GM12878 (cell line): Measurements from ENCODE around the gene LRP1B. TPM values are rescaled to one million over a fixed set of nuclear protein-coding genes. Genes with fewer than 3 reads are reported as not detected.

ENCODE experiments used
- ATAC-seq: fragments of 200-7000 bp; cut with Tn5 transposase; 3 replicates; pipeline ENCODE4 v1.9.1; 2020; ENCODE audit warnings: mild to moderate bottlenecking, moderate library complexity
- BruUV-seq: library from RNA; stranded (reverse); fragments of 400-500 nt; replicated peaks from 2 replicates; lab custom pipeline; 2021; lab: Mats Ljungman, UMichigan
- CTCF ChIA-PET: fragments of 300-600 bp; sonication (Branson Sonifier 250); formaldehyde crosslinking; extraction: SDS; loops from one replicate; lab custom pipeline; 2021; ENCODE audit warnings: inconsistent platforms; lab: Yijun Ruan, JAX
- POLR2A ChIA-PET: fragments of 350-600 bp; formaldehyde crosslinking; extraction: SDS; loops from one replicate; lab custom pipeline; 2021; ENCODE audit warnings: inconsistent platforms; lab: Charles Lee
- RAD21 ChIA-PET: fragments of 300-600 bp; sonication (Branson Sonifier 250); formaldehyde crosslinking; loops from one replicate; lab custom pipeline; 2023; ENCODE audit warnings: antibody characterized with exemption; ENCODE audit not compliant: unreplicated experiment; lab: Charles Lee
- SMC1A ChIA-PET: fragments of 300-600 bp; sonication (Branson Sonifier 250); formaldehyde crosslinking; loops from one replicate; lab custom pipeline; 2023; ENCODE audit not compliant: unreplicated experiment, uncharacterized antibody; lab: Charles Lee
- DNase-seq: peaks from one replicate; pipeline ENCODE4 v3.0.0-alpha.2; 2011; ENCODE audit warnings: low read depth, low spot score
- FAIRE-seq: peaks from 3 replicates; lab custom pipeline; 2011; peaks lifted over from hg19 to GRCh38; lab: Jason Lieb, UNC
- H2AFZ ChIP-seq: 2 replicates; pipeline ENCODE4 v1.6.0; 2011; ENCODE audit warnings: low read depth, low read length, control low read depth; ENCODE audit not compliant: control insufficient read depth
- H3K27ac ChIP-seq: 2 replicates; pipeline ENCODE4 v1.5.1; 2011; ENCODE audit warnings: control low read depth; ENCODE audit not compliant: control insufficient read depth, insufficient read depth
- H3K27me3 ChIP-seq, 2 experiments: replicated peaks in 1 of 2; 2 replicates each; pipeline versions ENCODE4 v1.6.0 to v1.6.1; 2011; ENCODE audit warnings: low read length in 1 of 2; ENCODE audit not compliant: control insufficient read depth in 2 of 2, insufficient read depth in 2 of 2
- H3K36me3 ChIP-seq, 2 experiments: 2 replicates each; pipeline ENCODE4 v1.5.1; 2011; ENCODE audit warnings: low read length in 1 of 2; ENCODE audit not compliant: control insufficient read depth in 2 of 2, insufficient read depth in 2 of 2
- H3K4me1 ChIP-seq: 2 replicates; pipeline ENCODE4 v1.6.1; 2011; ENCODE audit warnings: mild to moderate bottlenecking, low read length, moderate library complexity, mixed read lengths; ENCODE audit not compliant: control insufficient read depth, insufficient read depth
- H3K4me2 ChIP-seq: 2 replicates; pipeline ENCODE4 v1.6.0; 2011; ENCODE audit warnings: control low read depth; ENCODE audit not compliant: control insufficient read depth, insufficient read depth
- H3K4me3 ChIP-seq: fragments of 200-600 bp; sonication (generic); 2 replicates; pipeline ENCODE4 v1.5.1; 2016
- H3K79me2 ChIP-seq: 2 replicates; pipeline ENCODE4 v1.6.0; 2011; ENCODE audit warnings: low read length; ENCODE audit not compliant: control insufficient read depth, insufficient read depth
- H3K9ac ChIP-seq: 2 replicates; pipeline ENCODE4 v1.8.0; 2011; ENCODE audit warnings: low read length, control low read depth, mixed read lengths; ENCODE audit not compliant: control insufficient read depth, insufficient read depth
- H3K9me3 ChIP-seq: replicated peaks from 3 replicates; pipeline ENCODE4 v1.5.1; 2011; ENCODE audit warnings: mild to moderate bottlenecking, low read length; ENCODE audit not compliant: control insufficient read depth, insufficient read depth
- H4K20me1 ChIP-seq: 2 replicates; pipeline ENCODE4 v1.6.0; 2011; ENCODE audit not compliant: control insufficient read depth, insufficient read depth
- CBFB ChIP-seq: IDR thresholded peaks from 2 replicates; pipeline ENCODE4 v1.6.1; 2016; ENCODE audit warnings: antibody characterized with exemption, low read depth
- EGR1 ChIP-seq, 2 experiments: IDR thresholded peaks; 1 replicate in 1 of 2; 2 replicates in 1 of 2; pipeline ENCODE4 v1.6.1; 2011 to 2012; ENCODE audit warnings: low read depth in 2 of 2, low read length in 2 of 2, borderline replicate concordance in 1 of 2, mild to moderate bottlenecking in 1 of 2, moderate library complexity in 1 of 2
- EP300 ChIP-seq, 2 experiments: fragments of 150-350 bp in 1 of 2; IDR thresholded peaks; 2 replicates each; pipeline ENCODE4 v1.6.1; 2011 to 2012; ENCODE audit warnings: low read depth in 2 of 2, low read length in 2 of 2, borderline replicate concordance in 1 of 2, improper control_type of control experiment in 1 of 2, inconsistent platforms in 1 of 2; ENCODE audit not compliant: control insufficient read depth in 1 of 2
- NR2F1 ChIP-seq: fragments of 450-650 bp; conservative IDR thresholded peaks from 2 replicates; pipeline ENCODE4 v1.6.1; 2017; ENCODE audit warnings: mild to moderate bottlenecking
- WGBS: methylation state at CpG from one replicate; pipeline ENCODE4 v1.1.6; 2016; ENCODE audit warnings: low lambda C conversion rate; ENCODE audit not compliant: insufficient replicate concordance, insufficient coverage; ENCODE audit errors: missing lambda C conversion rate; 5-methylcytosine and 5-hydroxymethylcytosine counted together
- in situ Hi-C: fragments of 300-500 bp; cut with MboI; formaldehyde crosslinking; loops from 9 replicates; pipeline ENCODE4 v1.14.3; 2018; ENCODE audit warnings: mixed read lengths
- intact Hi-C: fragments of 100-400 bp; cut with micrococcal nuclease; formaldehyde crosslinking; loops from one replicate; pipeline ENCODE4 v1.14.2; 2022; ENCODE audit not compliant: unreplicated experiment
- polyA plus RNA-seq, 11 experiments: library from polyadenylated mRNA; depleted of rRNA in 4 of 11; unstranded in 6 of 11; stranded (reverse) in 5 of 11; fragments of >200 nt; fragmentation: Nextera tagmentation in 4 of 11; fragmentation: Illumina TruSeq in 1 of 11; extraction: Ambion mirVana in 4 of 11; extraction: Trizol in 1 of 11; gene quantifications; 1 replicate in 1 of 11; 2 replicates in 10 of 11; pipeline versions ENCODE4 v1.2.1 to v1.2.3, GENCODE V29; 2011 to 2016; ENCODE audit warnings: inconsistent platforms in 2 of 11, missing spikeins in 2 of 11, low read depth in 1 of 11
- total RNA-seq, 4 experiments: library from RNA; depleted of rRNA in 3 of 4; stranded (reverse); fragments of >200 nt in 3 of 4; fragmentation: Illumina TruSeq in 1 of 4; extraction: Trizol in 1 of 4; gene quantifications; 2 replicates each; pipeline versions ENCODE4 v1.2.1 to v1.2.3, GENCODE V29; 2013 to 2021
- TF ChIP-seq, protein P1 (sequence below): fragments of 450-650 bp; IDR thresholded peaks from 2 replicates; pipeline ENCODE4 v1.6.1; 2016; ENCODE audit warnings: mild to moderate bottlenecking
- TF ChIP-seq, protein P2 (sequence below): fragments of 450-650 bp; IDR thresholded peaks from 2 replicates; pipeline ENCODE4 v1.6.1; 2017; ENCODE audit warnings: mild to moderate bottlenecking, moderate library complexity

The LRP1B gene
- total and polyA plus RNA-seq, 10 of the 15 experiments (the other 5 are each of a cell fraction or from before 2014, with no cell fraction given) = under 0.01 to 0.06 (median 0.03) TPM; not detected in 5

DNA sequence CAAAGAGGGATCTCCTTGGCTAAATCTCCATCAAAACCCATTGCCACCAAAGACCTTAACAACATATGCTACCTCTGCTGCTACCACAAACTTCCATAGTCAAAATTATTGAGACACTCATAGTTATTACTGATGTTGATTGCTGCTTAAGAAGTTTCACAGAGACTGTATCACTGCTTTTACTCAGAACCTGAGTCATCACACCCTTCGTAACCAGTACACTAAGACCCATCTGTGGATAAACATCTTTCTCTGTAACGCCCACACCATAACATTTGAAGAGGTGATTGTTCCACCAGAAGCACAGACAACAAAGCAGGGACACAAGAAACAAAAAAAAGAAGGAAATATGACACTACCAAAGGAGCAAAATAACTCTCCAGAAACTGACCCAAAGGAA is 1563.1 kb downstream of the LRP1B start:
- Histone ChIP-seq H3K36me3 (no peaks in the 10 kb centered on the region), H3K4me2 (no peak overlapping the region), H3K9me3 (no peaks in the 10 kb centered on the region), H3K27ac (no peak overlapping the region), H3K4me1 (no peaks in the 10 kb centered on the region), H2AFZ (no peak overlapping the region), H3K9ac (no peak overlapping the region), H3K27me3 (no peaks in the 10 kb centered on the region), H4K20me1 (no peaks in the 10 kb centered on the region), H3K79me2 (no peaks in the 10 kb centered on the region), H3K4me3 (no peak overlapping the region)
- ChIA-PET RAD21 (no interaction called here), CTCF (interaction anchor here (1.3 kb wide), 1 partner anchor 19 kb away, joined by 3 read pairs; no protein-coding TSS in a partner anchor), SMC1A (interaction anchor here (1.1 kb wide), 1 partner anchor 13 kb away, joined by 3 read pairs; no protein-coding TSS in a partner anchor), POLR2A (no interaction called here)
- WGBS = 0% methylated on average over 2 of the region's 2 CpGs
- in situ Hi-C loops (no loop called here), intact Hi-C loops (no loop called here)
- DNase-seq = no peak
- no peak for ATAC-seq
- TF ChIP-seq CBFB (no peak), NR2F1 (no peak), EGR1 (IDR thresholded peaks at IDR 0.05; ENCODE audit: borderline replicate concordance in 1 of 2, low read depth in 2 of 2, low read length in 2 of 2) (no peak), EP300 (IDR thresholded peaks at IDR 0.05; ENCODE audit: borderline replicate concordance in 1 of 2, control insufficient read depth in 1 of 2, low read depth in 2 of 2, low read length in 2 of 2) (no peak)
- TF ChIP-seq, protein P1, sequence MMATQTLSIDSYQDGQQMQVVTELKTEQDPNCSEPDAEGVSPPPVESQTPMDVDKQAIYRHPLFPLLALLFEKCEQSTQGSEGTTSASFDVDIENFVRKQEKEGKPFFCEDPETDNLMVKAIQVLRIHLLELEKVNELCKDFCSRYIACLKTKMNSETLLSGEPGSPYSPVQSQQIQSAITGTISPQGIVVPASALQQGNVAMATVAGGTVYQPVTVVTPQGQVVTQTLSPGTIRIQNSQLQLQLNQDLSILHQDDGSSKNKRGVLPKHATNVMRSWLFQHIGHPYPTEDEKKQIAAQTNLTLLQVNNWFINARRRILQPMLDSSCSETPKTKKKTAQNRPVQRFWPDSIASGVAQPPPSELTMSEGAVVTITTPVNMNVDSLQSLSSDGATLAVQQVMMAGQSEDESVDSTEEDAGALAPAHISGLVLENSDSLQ = no peak
- TF ChIP-seq, protein P2, sequence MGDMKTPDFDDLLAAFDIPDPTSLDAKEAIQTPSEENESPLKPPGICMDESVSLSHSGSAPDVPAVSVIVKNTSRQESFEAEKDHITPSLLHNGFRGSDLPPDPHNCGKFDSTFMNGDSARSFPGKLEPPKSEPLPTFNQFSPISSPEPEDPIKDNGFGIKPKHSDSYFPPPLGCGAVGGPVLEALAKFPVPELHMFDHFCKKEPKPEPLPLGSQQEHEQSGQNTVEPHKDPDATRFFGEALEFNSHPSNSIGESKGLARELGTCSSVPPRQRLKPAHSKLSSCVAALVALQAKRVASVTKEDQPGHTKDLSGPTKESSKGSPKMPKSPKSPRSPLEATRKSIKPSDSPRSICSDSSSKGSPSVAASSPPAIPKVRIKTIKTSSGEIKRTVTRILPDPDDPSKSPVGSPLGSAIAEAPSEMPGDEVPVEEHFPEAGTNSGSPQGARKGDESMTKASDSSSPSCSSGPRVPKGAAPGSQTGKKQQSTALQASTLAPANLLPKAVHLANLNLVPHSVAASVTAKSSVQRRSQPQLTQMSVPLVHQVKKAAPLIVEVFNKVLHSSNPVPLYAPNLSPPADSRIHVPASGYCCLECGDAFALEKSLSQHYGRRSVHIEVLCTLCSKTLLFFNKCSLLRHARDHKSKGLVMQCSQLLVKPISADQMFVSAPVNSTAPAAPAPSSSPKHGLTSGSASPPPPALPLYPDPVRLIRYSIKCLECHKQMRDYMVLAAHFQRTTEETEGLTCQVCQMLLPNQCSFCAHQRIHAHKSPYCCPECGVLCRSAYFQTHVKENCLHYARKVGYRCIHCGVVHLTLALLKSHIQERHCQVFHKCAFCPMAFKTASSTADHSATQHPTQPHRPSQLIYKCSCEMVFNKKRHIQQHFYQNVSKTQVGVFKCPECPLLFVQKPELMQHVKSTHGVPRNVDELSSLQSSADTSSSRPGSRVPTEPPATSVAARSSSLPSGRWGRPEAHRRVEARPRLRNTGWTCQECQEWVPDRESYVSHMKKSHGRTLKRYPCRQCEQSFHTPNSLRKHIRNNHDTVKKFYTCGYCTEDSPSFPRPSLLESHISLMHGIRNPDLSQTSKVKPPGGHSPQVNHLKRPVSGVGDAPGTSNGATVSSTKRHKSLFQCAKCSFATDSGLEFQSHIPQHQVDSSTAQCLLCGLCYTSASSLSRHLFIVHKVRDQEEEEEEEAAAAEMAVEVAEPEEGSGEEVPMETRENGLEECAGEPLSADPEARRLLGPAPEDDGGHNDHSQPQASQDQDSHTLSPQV = no peak
- no TSS peak for BruUV-seq
- FAIRE-seq = no peak
